Suprapubic skin (tissue), 4 donors: ENCODE measurements around the gene IL17RD. TPM values are rescaled to one million over a fixed set of nuclear protein-coding genes. Genes with fewer than 3 reads are reported as not detected.

Experiments used
- DNase-seq, 2 donors: peaks; one replicate each; pipeline ENCODE4 v3.0.0-alpha.2; 2019; ENCODE audit warnings: low spot score in 2 of 2
- H3K27ac ChIP-seq: fragments of 200-600 bp; sonication (generic); one replicate; pipeline ENCODE4 v1.5.1; 2019
- H3K27me3 ChIP-seq: fragments of 200-600 bp; sonication (generic); one replicate; pipeline ENCODE4 v1.5.1; 2019
- H3K36me3 ChIP-seq: fragments of 200-600 bp; sonication (generic); one replicate; pipeline ENCODE4 v1.5.1; 2019
- H3K4me1 ChIP-seq: fragments of 200-600 bp; sonication (generic); one replicate; pipeline ENCODE4 v1.5.1; 2019
- H3K4me3 ChIP-seq: fragments of 200-600 bp; sonication (generic); one replicate; pipeline ENCODE4 v1.5.1; 2019; ENCODE audit warnings: mild to moderate bottlenecking
- H3K9me3 ChIP-seq: fragments of 200-600 bp; sonication (generic); one replicate; pipeline ENCODE4 v1.5.1; 2019
- EP300 ChIP-seq: sonication (generic); formaldehyde crosslinking; IDR thresholded peaks from one replicate; pipeline ENCODE4 v1.6.1; 2017; ENCODE audit warnings: antibody characterized with exemption
- POLR2A ChIP-seq, 2 donors: fragments of 450-650 bp; IDR thresholded peaks; one replicate each; pipeline ENCODE4 v1.6.1; 2017; ENCODE audit warnings: antibody characterized with exemption in 2 of 2, mild to moderate bottlenecking in 2 of 2, moderate library complexity in 2 of 2
- POLR2AphosphoS5 ChIP-seq, 3 donors: sonication (generic); formaldehyde crosslinking; IDR thresholded peaks; one replicate each; pipeline ENCODE4 v1.6.1; 2017; ENCODE audit warnings: antibody characterized with exemption in 3 of 3
- WGBS: methylation state at CpG from one replicate; pipeline ENCODE4 v1.1.5; 2018; 5-methylcytosine and 5-hydroxymethylcytosine counted together
- total RNA-seq, 4 donors: library from RNA; depleted of rRNA; stranded (reverse); fragments of >200 nt; gene quantifications; one replicate each; pipeline ENCODE4 v1.1.0, GENCODE V29; 2016
- TF ChIP-seq, protein P1 (sequence below), 2 donors: fragments of 200-600 bp in 1 of 2; fragments of 450-650 bp in 1 of 2; sonication (generic) in 1 of 2; IDR thresholded peaks; one replicate each; pipeline ENCODE4 v1.5.1; 2016 to 2019; ENCODE audit warnings: antibody characterized with exemption in 2 of 2, mild to moderate bottlenecking in 1 of 2, moderate library complexity in 1 of 2

The IL17RD gene
- total RNA-seq, 4 donors from 2014 or later: 2.2 to 6.1 (median 3.7) TPM

- Histone ChIP-seq H3K36me3 (no peaks in the 10 kb centered on the region), H3K4me3 (no peak overlapping the region), H3K9me3 (no peaks in the 10 kb centered on the region), H3K27me3 (no peaks in the 10 kb centered on the region), H3K4me1 (peaks cover 49% of the 10 kb centered on the region), H3K27ac (peak overlapping the region; percentile 14)
- TF ChIP-seq POLR2A (IDR thresholded peaks at IDR 0.05) (no peak), EP300 (no peak), POLR2AphosphoS5 (IDR thresholded peaks at IDR 0.05) (no peak)
- TF ChIP-seq, protein P1, sequence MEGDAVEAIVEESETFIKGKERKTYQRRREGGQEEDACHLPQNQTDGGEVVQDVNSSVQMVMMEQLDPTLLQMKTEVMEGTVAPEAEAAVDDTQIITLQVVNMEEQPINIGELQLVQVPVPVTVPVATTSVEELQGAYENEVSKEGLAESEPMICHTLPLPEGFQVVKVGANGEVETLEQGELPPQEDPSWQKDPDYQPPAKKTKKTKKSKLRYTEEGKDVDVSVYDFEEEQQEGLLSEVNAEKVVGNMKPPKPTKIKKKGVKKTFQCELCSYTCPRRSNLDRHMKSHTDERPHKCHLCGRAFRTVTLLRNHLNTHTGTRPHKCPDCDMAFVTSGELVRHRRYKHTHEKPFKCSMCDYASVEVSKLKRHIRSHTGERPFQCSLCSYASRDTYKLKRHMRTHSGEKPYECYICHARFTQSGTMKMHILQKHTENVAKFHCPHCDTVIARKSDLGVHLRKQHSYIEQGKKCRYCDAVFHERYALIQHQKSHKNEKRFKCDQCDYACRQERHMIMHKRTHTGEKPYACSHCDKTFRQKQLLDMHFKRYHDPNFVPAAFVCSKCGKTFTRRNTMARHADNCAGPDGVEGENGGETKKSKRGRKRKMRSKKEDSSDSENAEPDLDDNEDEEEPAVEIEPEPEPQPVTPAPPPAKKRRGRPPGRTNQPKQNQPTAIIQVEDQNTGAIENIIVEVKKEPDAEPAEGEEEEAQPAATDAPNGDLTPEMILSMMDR (IDR thresholded peaks at IDR 0.05): no peak
- WGBS: 67% methylated on average over 8 of the region's 8 CpGs
- no peak for DNase-seq
Measured at GRCh38 chr3:57160076-57160764, 4.9 kb downstream of the IL17RD start.

GRCh38 chr3:57158813-57159738 lies 6.1 kb downstream of the IL17RD start:
- Histone ChIP-seq H3K27me3 (no peaks in the 10 kb centered on the region), H3K4me1 (peaks cover 39% of the 10 kb centered on the region), H3K4me3 (no peak overlapping the region), H3K9me3 (no peaks in the 10 kb centered on the region), H3K27ac (no peak overlapping the region), H3K36me3 (no peaks in the 10 kb centered on the region)
- 45% methylated on average over 8 of the region's 8 CpGs for WGBS
- TF ChIP-seq, protein P1 (IDR thresholded peaks at IDR 0.05): no peak
- no peak for TF ChIP-seq POLR2AphosphoS5 (IDR thresholded peaks at IDR 0.05)
- no peak for TF ChIP-seq EP300
- no peak for TF ChIP-seq POLR2A (IDR thresholded peaks at IDR 0.05)
- no peak for DNase-seq

DNA sequence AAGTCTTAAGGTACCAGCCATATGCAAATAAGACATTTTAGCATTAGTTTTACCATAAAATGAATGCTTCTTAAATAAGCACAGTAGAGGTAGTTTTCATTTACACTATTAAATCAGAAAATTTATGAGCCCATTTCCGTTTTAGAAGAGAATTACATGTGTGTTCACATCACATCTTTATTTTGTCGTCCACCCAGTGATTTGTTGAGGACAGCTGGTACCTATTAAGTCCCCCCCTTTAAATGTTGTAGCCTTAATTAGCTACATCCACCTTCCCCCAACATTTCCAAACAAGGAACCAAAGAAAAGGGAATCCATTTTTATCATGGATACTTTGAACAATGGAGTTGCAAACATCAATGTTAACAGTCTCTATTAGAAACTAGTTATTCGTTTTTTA lies 6.8 kb downstream of the IL17RD start:
- Histone ChIP-seq H3K9me3 (no peaks in the 10 kb centered on the region), H3K36me3 (no peaks in the 10 kb centered on the region), H3K4me1 (peaks cover 34% of the 10 kb centered on the region), H3K4me3 (no peak overlapping the region), H3K27me3 (no peaks in the 10 kb centered on the region), H3K27ac (no peak overlapping the region)
- DNase-seq: no peak
- no peak for TF ChIP-seq EP300
- no peak for TF ChIP-seq POLR2AphosphoS5 (IDR thresholded peaks at IDR 0.05)
- TF ChIP-seq, protein P1 (IDR thresholded peaks at IDR 0.05): no peak
- 63% methylated on average over 3 of the region's 3 CpGs for WGBS

DNA sequence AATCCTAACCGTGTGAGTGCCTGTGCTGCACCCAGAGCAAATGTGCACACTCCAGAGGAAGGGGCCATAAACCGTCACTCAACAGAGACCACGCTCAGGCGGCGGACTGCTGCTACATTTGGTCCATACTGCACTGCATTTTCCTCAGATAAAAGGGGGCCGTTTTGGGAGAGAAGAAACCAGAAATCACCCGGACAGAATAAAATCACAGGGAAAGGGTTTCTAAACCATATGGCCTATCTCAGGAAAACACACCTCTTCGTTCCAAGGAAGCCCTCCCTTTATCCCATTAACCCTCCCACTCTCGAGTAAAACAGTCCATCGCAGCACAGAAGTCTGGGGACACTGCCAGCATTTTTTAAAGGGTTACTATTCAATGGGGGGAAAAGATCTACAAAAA lies 7.6 kb downstream of the IL17RD start:
- TF ChIP-seq POLR2AphosphoS5 (IDR thresholded peaks at IDR 0.05) (no peak), POLR2A (IDR thresholded peaks at IDR 0.05) (no peak), EP300 (no peak)
- TF ChIP-seq, protein P1 (IDR thresholded peaks at IDR 0.05): no peak
- no peaks in the 10 kb centered on the region for H3K27me3 ChIP-seq
- no peak for DNase-seq
- peaks cover 30% of the 10 kb centered on the region for H3K4me1 ChIP-seq
- 80% methylated on average over 10 of the region's 10 CpGs for WGBS
- no peak overlapping the region for H3K4me3 ChIP-seq
- no peak overlapping the region for H3K27ac ChIP-seq
- no peaks in the 10 kb centered on the region for H3K9me3 ChIP-seq
- no peaks in the 10 kb centered on the region for H3K36me3 ChIP-seq

GRCh38 chr3:57155310-57155643 lies 9.9 kb downstream of the IL17RD start:
- no peak for TF ChIP-seq EP300
- TF ChIP-seq, protein P1 (IDR thresholded peaks at IDR 0.05): no peak
- no peak for TF ChIP-seq POLR2A (IDR thresholded peaks at IDR 0.05)
- no peak for TF ChIP-seq POLR2AphosphoS5 (IDR thresholded peaks at IDR 0.05)
- Histone ChIP-seq H3K27ac (no peak overlapping the region), H3K9me3 (no peaks in the 10 kb centered on the region), H3K4me1 (peaks cover 25% of the 10 kb centered on the region), H3K4me3 (no peak overlapping the region), H3K36me3 (no peaks in the 10 kb centered on the region), H3K27me3 (no peaks in the 10 kb centered on the region)
- no peak for DNase-seq
- WGBS: 80% methylated on average over 3 of the region's 3 CpGs
